HG03469 (cell line): ENCODE data around the gene SORL1.

Source experiments
- ATAC-seq: cut with Tn5 transposase; IDR thresholded peaks from one replicate; pipeline ENCODE4 v1.9.1; 2021; ENCODE audit warnings: mild to moderate bottlenecking, moderate library complexity, moderate number of reproducible peaks; ENCODE audit not compliant: unreplicated experiment

The SORL1 gene

GRCh38 chr11:121451178-121451985, 732 bp upstream of the SORL1 start:
- no peak for ATAC-seq

GRCh38 chr11:121452609-121453150, 566 bp downstream of the SORL1 start, which contains the start of gene SORL1-AS1:
SORL1-AS1 (minus strand) TSS chr11:121452967.
- ATAC-seq: no peak

GRCh38 chr11:121453589-121454299, 1.6 kb downstream of the SORL1 start:
- no peak for ATAC-seq

- no peak for ATAC-seq
Measured at GRCh38 chr11:121455115-121455514, 3.0 kb downstream of the SORL1 start.

GRCh38 chr11:121456151-121456550, 4.0 kb downstream of the SORL1 start:
- ATAC-seq: no peak

- no peak for ATAC-seq
Measured at GRCh38 chr11:121456816-121457431, 4.8 kb downstream of the SORL1 start.

GRCh38 chr11:121458551-121458950, 6.4 kb downstream of the SORL1 start:
- no peak for ATAC-seq

- no peak for ATAC-seq
Measured at GRCh38 chr11:121459413-121460017, 7.4 kb downstream of the SORL1 start.

- ATAC-seq: no peak
Measured at GRCh38 chr11:121460941-121461514, 8.9 kb downstream of the SORL1 start.

- no peak for ATAC-seq
Measured at GRCh38 chr11:121461843-121462242, 9.7 kb downstream of the SORL1 start.

- ATAC-seq: no peak
Measured at GRCh38 chr11:121463689-121464335, 11.7 kb downstream of the SORL1 start.

- ATAC-seq: no peak
Measured at GRCh38 chr11:121464352-121464946, 12.3 kb downstream of the SORL1 start.

GRCh38 chr11:121465709-121466062, 13.6 kb downstream of the SORL1 start:
- no peak for ATAC-seq

- ATAC-seq: no peak
Measured at GRCh38 chr11:121466063-121466794, 14.1 kb downstream of the SORL1 start.

GRCh38 chr11:121467471-121467870, 15.4 kb downstream of the SORL1 start:
- no peak for ATAC-seq

- ATAC-seq: peak; percentile 51
Measured at GRCh38 chr11:121467965-121468364, 15.9 kb downstream of the SORL1 start.

- ATAC-seq: no peak
Measured at GRCh38 chr11:121469910-121470309, 17.8 kb downstream of the SORL1 start.

GRCh38 chr11:121471167-121471566, 19.1 kb downstream of the SORL1 start:
- no peak for ATAC-seq

- no peak for ATAC-seq
Measured at GRCh38 chr11:121472312-121472711, 20.2 kb downstream of the SORL1 start.
